ENCODE results near the gene CHRDL1.
"Not testable (repeated sequence)": the region's sequence is repeated elsewhere in the genome, so short reads cannot be mapped to it uniquely, and the experiment has no call there.

The CHRDL1 gene

DNA sequence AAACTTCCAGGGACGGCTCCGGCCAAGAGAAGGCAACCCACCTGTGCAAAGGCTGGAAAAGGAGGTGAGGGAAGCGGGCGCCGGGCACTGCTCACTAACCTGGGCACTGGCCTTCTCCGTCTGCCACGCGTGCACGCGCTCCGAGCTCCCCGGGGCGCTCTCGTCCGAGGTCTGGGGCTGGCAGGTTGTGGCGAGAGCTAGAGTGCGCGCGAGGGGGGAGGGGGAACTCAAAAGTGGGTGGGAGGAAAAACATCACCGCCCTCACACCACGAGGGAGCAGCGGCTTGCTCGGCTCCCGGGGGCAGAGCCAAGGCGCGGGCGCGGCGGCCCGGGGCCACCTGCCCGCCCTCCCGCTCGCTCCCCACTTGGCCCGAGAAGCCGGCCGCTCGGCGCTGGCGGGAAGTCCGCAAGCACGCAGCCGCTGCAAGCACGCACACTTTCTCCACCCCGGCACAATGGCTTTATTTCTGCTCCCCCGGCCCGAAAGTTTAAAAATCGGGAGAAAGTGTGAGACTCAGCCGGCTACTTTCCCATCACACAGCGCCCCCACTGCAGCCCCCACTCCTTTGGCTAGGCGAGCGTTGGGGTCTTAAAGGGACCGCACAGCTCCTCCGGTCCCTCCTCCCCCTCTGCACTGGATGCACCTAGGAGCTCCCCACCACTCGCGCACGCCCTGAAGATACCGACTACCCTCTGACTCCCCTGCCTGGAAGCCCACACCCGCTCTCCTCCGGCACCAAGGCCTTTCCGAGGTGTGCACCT is at the start of gene CHRDL1:
TSS of gene CHRDL1 (minus strand) at position 173 of the 762 bp plus-strand sequence. CDS start 3,636 bp downstream, outside the sequence.
- peak; percentile 17 for DNase-seq (ENCODE audit: low spot score)

GRCh38 chrX:110836982-110837381 is 41.4 kb upstream of the CHRDL1 start:
- no peak for DNase-seq (ENCODE audit: low spot score)

DNA sequence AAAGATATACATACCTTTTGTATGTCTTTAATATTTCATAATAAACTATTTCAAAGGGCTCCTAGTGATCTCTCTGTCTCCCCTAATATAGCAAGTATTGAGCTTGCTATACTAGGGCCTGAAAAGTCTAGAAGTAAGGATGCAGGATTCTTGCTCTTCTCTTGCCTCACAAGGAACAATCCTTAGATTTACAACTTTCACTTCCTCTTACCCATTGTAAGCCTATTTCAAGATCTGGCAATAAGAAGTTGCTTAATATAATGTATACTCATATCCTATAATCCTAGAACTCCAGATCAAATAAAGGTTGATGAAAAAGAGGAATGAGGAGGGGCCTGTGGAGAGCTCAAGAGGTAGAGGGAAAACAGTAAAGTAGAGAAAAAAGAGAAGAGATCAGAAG is 40.8 kb upstream of the CHRDL1 start:
- DNase-seq (ENCODE audit: low spot score) = no peak

DNA sequence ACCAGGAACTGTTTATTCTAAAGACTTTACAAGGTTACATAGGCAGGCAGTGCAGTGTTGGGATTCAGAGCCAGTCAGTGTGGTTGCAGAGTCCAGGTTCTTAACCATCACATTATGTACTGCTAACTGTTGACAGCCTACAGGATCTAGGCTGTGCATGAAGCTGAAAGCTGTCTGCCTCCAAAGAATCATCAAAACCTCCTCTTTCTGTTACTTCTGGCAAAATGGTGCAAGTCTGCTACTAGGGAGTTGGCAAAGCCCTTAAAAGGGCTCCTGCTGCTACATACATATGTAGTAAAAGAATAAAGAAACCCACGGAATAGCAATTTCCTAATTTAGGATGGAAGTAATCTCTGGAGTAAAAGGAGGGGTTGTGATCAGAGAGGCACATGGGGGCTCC is 40.4 kb upstream of the CHRDL1 start:
- DNase-seq (ENCODE audit: low spot score) = no peak

DNA sequence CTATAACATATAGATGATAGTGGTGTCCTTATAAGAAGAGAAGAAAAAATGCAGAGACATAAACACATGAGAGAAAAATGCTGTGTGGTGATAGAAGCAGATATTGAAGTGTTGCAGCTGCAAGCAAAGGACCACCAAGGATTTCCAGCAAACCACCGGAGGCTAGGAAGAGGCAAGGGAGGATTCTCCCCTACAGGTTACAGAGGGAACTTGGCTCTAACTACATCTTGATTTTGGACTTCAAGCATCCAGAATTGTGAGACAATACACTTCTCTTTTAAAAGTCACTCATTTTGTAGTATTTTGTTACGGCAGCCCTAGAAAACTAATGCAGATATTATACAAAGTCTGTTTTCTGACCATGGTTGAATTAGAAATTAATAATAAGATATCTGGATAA is 30.4 kb upstream of the CHRDL1 start:
- no peak for DNase-seq (ENCODE audit: low spot score)

GRCh38 chrX:110816543-110816942 is 20.9 kb upstream of the CHRDL1 start:
- DNase-seq (ENCODE audit: low spot score) = not testable (repeated sequence)

- no peak for DNase-seq (ENCODE audit: low spot score)
Measured at GRCh38 chrX:110806145-110806544, 10.5 kb upstream of the CHRDL1 start.

DNA sequence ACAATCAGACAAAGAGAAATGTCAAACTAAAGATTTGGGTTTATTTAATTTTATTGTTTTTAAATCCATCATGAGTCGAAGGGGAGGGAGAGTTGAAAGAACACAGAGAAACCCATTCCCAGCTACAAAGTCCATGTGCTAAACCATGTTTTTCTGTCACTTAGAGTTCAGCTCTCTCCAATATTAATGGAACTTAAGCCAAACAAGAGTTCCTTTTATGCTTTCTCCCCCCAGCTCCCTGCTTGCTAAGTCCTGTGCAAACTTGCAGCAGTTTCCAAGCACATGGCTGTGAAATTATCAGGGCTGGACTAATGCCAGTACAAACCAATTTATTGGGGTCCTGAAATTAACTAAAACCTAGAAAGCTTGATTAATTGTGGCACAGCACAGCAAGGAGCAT is 9.7 kb upstream of the CHRDL1 start:
- DNase-seq (ENCODE audit: low spot score) = no peak

DNA sequence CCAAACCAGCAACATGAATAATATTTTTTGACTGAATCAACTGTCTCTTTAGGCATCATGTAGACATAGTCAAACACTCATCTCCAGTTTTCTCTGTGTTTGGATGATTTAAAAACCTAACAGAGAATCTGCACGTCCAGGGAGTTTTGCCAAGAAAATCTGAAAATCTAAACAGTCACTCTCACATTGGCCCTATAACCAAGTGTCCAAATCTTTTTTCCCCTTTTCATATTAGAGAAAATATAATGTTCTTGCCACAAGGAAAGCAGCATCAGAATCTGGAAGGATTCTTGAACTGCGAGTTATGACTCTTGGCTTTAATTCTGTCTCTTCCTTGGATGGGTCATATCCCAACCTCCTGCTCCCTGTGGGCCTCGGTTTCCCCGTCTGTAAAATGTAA is 8.8 kb upstream of the CHRDL1 start:
- DNase-seq (ENCODE audit: low spot score) = no peak

GRCh38 chrX:110803506-110803905 is 7.9 kb upstream of the CHRDL1 start:
- DNase-seq (ENCODE audit: low spot score) = no peak

DNA sequence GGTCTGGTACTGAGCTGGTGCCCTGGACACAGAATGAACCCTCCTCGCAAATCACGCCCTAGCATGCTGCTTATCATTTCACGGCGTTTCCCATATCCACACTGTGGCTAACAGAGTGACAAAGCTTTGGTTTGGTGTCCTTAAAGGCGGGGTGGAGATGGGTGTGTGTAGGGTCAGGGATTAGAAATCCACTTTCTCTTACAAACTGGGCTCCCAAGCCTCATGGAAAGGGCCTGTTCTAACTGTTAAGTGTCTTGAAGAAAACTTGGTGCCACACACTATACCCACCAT is 735 bp upstream of the CHRDL1 start:
- DNase-seq (ENCODE audit: low spot score) = no peak

DNA sequence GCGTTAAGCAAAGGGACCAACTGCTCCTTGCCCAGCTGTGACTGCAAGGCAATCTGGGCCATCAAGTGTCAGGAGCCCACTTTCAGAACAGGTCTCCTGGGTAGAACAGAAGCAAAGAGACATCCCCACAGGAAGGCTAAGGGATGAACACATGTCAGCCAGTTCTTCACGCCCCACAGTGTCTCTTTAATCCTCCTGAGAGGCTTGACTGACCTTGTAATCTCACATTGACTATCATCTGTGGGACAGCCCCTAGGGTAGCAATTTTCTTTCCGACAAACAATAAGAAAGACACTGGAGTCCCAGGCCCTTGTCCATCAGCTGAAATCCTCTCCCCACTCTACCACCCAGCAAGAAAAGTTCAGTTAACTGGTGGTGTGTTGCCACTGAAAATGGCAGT is 1.0 kb downstream of the CHRDL1 start:
- no peak for DNase-seq (ENCODE audit: low spot score)

DNA sequence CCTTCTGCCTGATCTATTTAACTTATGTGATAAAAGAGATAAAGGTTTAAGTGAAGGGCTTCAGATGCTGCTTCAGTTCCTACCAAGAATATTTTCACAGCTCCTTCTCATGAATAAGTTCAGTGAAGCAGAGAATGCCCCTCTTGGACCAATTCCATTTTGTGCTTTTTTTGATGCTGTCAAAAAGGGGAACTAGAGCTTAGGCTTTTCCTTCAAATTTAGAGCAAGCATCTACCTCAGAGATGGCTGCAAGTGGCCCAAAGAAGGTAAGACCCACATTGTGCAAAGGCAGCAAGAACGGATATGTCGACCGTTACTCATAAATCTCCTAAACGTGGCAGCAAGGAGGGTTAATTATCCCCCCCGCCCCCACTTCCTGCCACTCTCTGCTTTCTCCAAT is 4.5 kb downstream of the CHRDL1 start:
- no peak for DNase-seq (ENCODE audit: low spot score)

DNA sequence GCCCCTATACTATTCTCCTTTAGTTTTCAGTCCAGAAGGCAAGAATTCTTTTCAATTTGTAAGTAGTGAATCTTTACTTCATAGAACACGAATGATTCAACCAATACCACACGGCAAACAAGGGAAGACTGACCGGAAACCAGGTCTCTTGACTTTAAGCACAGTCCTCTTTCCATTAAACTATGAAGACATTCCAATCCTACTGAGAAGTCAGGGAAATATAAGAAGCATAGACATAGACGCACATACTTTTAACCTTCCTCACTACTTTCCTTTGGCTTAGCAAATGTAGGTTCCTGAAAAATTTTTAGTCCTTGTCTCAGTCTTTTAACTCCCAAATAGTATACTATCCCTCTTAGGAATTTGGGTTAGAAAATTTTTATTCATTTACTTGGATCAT is 9.1 kb downstream of the CHRDL1 start:
- DNase-seq (ENCODE audit: low spot score) = no peak

DNA sequence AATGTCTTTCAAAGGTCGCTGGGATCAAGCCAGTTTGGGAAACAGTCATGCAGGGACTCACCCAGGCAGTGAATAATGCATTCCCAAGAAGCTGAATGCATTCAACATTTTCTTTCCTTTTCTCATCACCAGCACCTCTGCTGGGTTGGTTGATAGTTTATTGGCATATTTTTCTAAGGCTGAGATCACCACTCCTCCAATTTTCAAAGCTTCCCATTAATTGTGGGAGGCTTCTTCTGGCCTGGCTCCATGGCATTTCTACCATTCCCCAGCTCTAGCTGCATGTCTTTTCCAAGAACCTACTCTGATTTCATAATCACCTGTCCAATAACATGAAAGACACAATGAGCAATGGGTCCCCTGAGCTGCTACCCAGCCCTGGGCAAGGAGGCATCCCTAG is 35.8 kb downstream of the CHRDL1 start:
- no peak for DNase-seq (ENCODE audit: low spot score)

DNA sequence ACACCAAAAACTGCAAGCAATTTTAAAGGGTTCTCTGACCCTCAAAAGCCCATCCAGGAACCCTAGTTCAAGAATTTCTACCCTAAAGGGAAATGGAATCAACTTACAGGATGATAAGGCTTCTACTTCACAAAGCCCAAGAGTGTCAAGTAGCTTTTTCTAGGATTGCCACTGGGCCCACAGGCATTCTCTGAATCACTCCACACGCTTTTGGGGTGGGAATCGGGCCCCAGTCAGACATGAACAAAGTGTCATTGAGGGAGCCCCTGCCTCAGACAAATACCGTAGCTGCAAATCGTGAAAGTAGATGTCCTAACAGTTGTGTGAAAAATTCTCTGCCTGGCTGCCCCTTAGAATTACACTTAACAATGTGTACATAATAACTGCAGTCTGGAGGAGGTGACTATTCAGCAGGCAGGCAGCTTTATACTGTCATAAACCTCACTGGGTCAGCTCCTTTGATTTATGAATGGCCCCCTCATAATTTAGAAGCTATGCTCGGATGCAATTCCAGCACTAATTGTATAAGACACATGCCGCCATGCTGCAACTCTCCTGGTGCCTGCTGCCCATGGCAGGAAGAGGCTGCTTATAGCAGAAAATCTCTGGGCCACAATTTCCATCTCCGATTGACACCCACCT is 36.7 kb downstream of the CHRDL1 start:
- no peak for DNase-seq (ENCODE audit: low spot score)

DNA sequence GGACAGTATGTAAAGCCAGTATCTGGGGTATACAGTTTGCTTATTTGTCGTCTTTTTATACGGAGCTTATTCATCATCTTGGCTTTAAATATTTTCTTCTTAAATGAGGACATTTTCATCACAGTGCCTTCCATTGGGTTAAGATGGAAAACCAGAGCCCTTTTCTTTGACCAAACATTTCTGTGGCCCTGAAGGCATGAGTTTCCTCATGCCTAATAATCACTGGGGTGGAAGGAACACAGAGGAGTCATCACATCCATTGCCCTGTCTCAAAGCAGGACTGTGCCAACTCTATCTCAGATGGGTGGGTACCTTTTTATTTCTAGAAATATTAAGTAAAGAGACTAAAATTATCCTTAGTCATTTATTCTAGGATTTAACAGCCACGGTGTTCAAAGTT is 40.0 kb downstream of the CHRDL1 start:
- DNase-seq (ENCODE audit: low spot score) = no peak

GRCh38 chrX:110755061-110755460 is 40.6 kb downstream of the CHRDL1 start:
- no peak for DNase-seq (ENCODE audit: low spot score)

GRCh38 chrX:110750526-110751189 is 45.0 kb downstream of the CHRDL1 start:
- DNase-seq (ENCODE audit: low spot score) = no peak

GRCh38 chrX:110748256-110748806 is 47.3 kb downstream of the CHRDL1 start:
- DNase-seq (ENCODE audit: low spot score) = peak; percentile 33

DNA sequence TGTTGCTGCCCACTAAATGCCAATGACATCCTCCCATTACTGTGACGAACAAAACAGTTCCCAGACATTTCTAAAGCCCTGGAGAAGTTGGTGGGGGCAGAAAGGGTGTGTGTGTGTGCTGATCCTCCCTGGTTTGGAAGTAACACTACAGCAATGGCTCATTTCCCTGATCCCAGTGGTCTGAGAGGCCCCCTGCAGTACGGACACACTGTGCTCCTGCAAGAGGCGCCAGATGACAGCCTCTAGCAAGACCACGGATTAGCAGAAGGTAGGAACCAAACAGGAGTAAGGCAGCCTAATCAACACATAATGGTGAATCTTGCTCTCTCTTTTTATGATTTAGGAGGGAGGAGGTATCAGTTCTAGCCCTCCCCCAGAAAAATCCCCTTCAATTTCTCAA is 49.6 kb downstream of the CHRDL1 start:
- no peak for DNase-seq (ENCODE audit: low spot score)

DNA sequence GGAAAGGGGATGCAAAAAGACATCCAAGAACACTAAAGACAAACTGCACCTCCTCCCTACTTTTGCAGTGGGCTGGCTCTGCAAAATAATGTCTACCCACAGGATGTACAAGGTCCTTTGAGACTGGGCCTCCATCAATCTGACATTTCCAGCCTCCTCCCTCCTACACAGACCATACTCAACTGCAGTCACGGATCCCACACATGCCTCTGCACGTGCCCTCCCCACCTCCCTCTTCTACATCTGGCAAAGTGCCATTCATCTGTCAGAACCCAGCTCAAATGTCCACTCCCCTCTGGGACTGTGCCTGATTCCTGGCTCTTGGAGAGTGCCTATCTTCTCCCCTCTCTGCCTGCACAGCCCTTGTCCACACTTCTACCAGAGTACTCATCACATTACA is 50.3 kb downstream of the CHRDL1 start:
- no peak for DNase-seq (ENCODE audit: low spot score)

GRCh38 chrX:110743679-110744340 is 51.8 kb downstream of the CHRDL1 start:
- peak; percentile 6 for DNase-seq (ENCODE audit: low spot score)

All from globus pallidus (tissue), 1 donor.